Transverse colon (tissue), 4 donors: Measurements from ENCODE around the gene IGF1. TPM values are rescaled to one million over a fixed set of nuclear protein-coding genes. Genes with fewer than 3 reads are reported as not detected.

Source experiments
- DNase-seq: peaks from one replicate; pipeline ENCODE4 v3.0.0-alpha.2; 2019
- H3K27ac ChIP-seq, 4 donors: fragments of 200-600 bp; sonication (generic); 2 replicates each; pipeline ENCODE4 v1.5.1; 2016 to 2018; ENCODE audit warnings: inconsistent platforms in 4 of 4
- H3K27me3 ChIP-seq: fragments of 200-600 bp; sonication (generic); 2 replicates; pipeline ENCODE4 v1.5.1; 2017; ENCODE audit warnings: inconsistent platforms
- H3K36me3 ChIP-seq, 4 donors: fragments of 200-600 bp; sonication (generic); 2 replicates each; pipeline ENCODE4 v1.5.1; 2017 to 2019; ENCODE audit warnings: inconsistent platforms in 4 of 4
- H3K4me1 ChIP-seq, 4 donors: fragments of 200-600 bp; sonication (generic); 2 replicates each; pipeline ENCODE4 v1.5.1; 2017 to 2020; ENCODE audit warnings: inconsistent platforms in 4 of 4
- H3K4me3 ChIP-seq, 4 donors: fragments of 200-600 bp; sonication (generic); 1 replicate in 1 of 4; 2 replicates in 3 of 4; pipeline versions ENCODE4 v1.5.1 to v1.6.1; 2017 to 2019; ENCODE audit warnings: inconsistent platforms in 4 of 4
- H3K9me3 ChIP-seq, 2 donors: fragments of 200-600 bp; sonication (generic); 2 replicates each; pipeline ENCODE4 v1.5.1; 2017 to 2019; ENCODE audit warnings: inconsistent platforms in 2 of 2
- EP300 ChIP-seq: sonication (generic); formaldehyde crosslinking; IDR thresholded peaks from one replicate; pipeline ENCODE4 v1.6.1; 2017; ENCODE audit warnings: antibody characterized with exemption, low read depth
- POLR2A ChIP-seq: fragments of 450-650 bp; IDR thresholded peaks from one replicate; pipeline ENCODE4 v1.6.1; 2016; ENCODE audit warnings: antibody characterized with exemption, mild to moderate bottlenecking, moderate library complexity
- POLR2AphosphoS5 ChIP-seq, 3 donors: sonication (generic); formaldehyde crosslinking; IDR thresholded peaks; one replicate each; pipeline ENCODE4 v1.6.1; 2016; ENCODE audit warnings: antibody characterized with exemption in 3 of 3
- WGBS, 2 donors: methylation state at CpG; one replicate each; pipeline ENCODE4 v1.1.5; 2018; ENCODE audit warnings: low coverage in 1 of 2; 5-methylcytosine and 5-hydroxymethylcytosine counted together
- in situ Hi-C, 4 donors: fragments of 200-750 bp; cut with MboI; loops; one replicate each; pipeline versions ENCODE4 v1.15.0 to v1.15.1; 2017; ENCODE audit warnings: low sequenced_read_pairs in 3 of 4, low pct_ligation_motif_present in 1 of 4, low pct_unique_long_range_greater_than_20kb in 1 of 4
- intact Hi-C: fragments of 100-400 bp; cut with DNase I; formaldehyde crosslinking; loops from one replicate; pipeline ENCODE4 v1.15.1; 2023; ENCODE audit warnings: low total_unique reads
- total RNA-seq, 4 donors: library from RNA; depleted of rRNA; stranded (reverse); fragments of >200 nt; gene quantifications; one replicate each; pipeline ENCODE4 v1.1.0, GENCODE V29; 2016
- TF ChIP-seq, protein P1 (sequence below), 5 experiments: fragments of 200-600 bp in 3 of 5; fragments of 450-650 bp in 2 of 5; sonication (generic) in 3 of 5; IDR thresholded peaks; 1 replicate in 2 of 5; 2 replicates in 3 of 5; pipeline ENCODE4 v1.5.1; 2016 to 2017; ENCODE audit warnings: antibody characterized with exemption in 5 of 5, inconsistent platforms in 3 of 5, mild to moderate bottlenecking in 2 of 5, moderate library complexity in 1 of 5

The IGF1 gene
- total RNA-seq, 4 donors from 2014 or later, result 2.2 to 15.5 (median 5.4) TPM

DNA sequence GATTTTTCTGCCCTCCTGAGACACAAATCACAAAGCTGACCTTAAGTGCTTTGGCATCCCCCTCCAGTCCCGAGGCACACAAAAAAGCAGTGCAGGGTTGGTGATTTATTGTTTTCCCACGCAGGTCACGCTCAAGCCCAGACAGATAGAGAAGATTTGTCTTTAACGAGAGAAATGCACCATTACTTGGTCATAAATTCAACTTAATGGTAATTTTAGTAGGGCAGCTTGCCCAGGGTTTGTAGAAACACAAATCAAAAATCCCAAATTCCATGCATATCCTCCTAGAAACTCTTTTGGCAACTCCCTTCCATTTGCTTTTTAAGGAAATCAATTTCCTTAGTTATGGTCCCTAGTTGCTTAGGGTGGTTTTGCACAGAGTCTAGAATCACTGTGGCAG, 132.6 kb downstream of the IGF1 start:
- Histone ChIP-seq H3K4me3 (no peak overlapping the region), H3K27ac (no peak overlapping the region), H3K36me3 (no peaks in the 10 kb centered on the region), H3K9me3 (no peaks in the 10 kb centered on the region), H3K4me1 (no peaks in the 10 kb centered on the region), H3K27me3 (no peaks in the 10 kb centered on the region)
- in situ Hi-C loops, result no loop called here
- DNase-seq, result no peak
- 37 to 50% methylated on average over 4 of the region's 4 CpGs for WGBS, 2 donors
- TF ChIP-seq POLR2A, result no peak
- no peak for TF ChIP-seq EP300
- TF ChIP-seq, protein P1, sequence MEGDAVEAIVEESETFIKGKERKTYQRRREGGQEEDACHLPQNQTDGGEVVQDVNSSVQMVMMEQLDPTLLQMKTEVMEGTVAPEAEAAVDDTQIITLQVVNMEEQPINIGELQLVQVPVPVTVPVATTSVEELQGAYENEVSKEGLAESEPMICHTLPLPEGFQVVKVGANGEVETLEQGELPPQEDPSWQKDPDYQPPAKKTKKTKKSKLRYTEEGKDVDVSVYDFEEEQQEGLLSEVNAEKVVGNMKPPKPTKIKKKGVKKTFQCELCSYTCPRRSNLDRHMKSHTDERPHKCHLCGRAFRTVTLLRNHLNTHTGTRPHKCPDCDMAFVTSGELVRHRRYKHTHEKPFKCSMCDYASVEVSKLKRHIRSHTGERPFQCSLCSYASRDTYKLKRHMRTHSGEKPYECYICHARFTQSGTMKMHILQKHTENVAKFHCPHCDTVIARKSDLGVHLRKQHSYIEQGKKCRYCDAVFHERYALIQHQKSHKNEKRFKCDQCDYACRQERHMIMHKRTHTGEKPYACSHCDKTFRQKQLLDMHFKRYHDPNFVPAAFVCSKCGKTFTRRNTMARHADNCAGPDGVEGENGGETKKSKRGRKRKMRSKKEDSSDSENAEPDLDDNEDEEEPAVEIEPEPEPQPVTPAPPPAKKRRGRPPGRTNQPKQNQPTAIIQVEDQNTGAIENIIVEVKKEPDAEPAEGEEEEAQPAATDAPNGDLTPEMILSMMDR (IDR thresholded peaks at IDR 0.05), result no peak
- no peak for TF ChIP-seq POLR2AphosphoS5 (IDR thresholded peaks at IDR 0.05)
- intact Hi-C loops, result no loop called here
